Fibroblast of mammary gland (primary cell): ENCODE data around the gene ZBTB42.

Experiments used
- DNase-seq: peaks from one replicate; pipeline ENCODE4 v3.0.0-alpha.2; 2010; ENCODE audit warnings: low read depth
- H3K4me3 ChIP-seq: 2 replicates; pipeline ENCODE4 v1.5.1; 2011; ENCODE audit warnings: low read depth, mild to moderate bottlenecking, low read length, moderate library complexity; ENCODE audit not compliant: control insufficient read depth
- TF ChIP-seq, protein P1 (sequence below): conservative IDR thresholded peaks from 2 replicates; pipeline ENCODE4 v1.5.1; 2011; ENCODE audit warnings: low read depth, low read length, inconsistent platforms; ENCODE audit not compliant: control insufficient read depth, insufficient read depth

Gene ZBTB42

DNA sequence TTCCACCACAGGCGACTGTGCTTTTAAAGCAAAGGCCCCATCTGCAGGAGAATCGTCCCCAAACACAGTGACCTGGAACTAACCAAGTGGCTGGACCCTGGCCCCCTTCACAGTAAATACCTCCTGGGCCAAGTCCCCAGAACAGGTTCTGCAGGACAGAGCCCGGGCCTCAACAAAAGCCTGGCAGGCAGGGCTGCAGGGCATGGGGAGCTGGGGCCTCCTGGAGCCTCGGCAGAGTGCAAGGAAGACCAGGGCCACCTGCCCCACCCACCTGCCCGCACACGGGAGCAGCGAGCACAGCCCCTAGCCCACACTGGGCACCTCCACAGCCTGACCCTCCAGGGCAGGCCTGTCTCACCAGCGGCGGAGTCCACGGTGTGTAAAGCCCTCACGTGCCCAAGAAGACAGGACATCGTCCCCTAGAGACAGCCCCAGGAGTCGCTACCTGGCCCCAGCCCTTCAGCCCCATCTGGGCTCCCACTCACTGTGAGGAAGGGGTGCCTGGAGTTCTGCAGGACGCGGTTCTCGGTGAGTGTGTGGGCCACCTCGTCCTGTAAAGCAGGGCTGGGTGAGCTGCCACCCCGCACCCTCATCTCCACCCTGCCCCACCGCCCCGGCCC, 26.3 kb upstream of the ZBTB42 start:
- no peak for DNase-seq
- H3K4me3 ChIP-seq = no peak overlapping the region
- TF ChIP-seq, protein P1, sequence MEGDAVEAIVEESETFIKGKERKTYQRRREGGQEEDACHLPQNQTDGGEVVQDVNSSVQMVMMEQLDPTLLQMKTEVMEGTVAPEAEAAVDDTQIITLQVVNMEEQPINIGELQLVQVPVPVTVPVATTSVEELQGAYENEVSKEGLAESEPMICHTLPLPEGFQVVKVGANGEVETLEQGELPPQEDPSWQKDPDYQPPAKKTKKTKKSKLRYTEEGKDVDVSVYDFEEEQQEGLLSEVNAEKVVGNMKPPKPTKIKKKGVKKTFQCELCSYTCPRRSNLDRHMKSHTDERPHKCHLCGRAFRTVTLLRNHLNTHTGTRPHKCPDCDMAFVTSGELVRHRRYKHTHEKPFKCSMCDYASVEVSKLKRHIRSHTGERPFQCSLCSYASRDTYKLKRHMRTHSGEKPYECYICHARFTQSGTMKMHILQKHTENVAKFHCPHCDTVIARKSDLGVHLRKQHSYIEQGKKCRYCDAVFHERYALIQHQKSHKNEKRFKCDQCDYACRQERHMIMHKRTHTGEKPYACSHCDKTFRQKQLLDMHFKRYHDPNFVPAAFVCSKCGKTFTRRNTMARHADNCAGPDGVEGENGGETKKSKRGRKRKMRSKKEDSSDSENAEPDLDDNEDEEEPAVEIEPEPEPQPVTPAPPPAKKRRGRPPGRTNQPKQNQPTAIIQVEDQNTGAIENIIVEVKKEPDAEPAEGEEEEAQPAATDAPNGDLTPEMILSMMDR = no peak

DNA sequence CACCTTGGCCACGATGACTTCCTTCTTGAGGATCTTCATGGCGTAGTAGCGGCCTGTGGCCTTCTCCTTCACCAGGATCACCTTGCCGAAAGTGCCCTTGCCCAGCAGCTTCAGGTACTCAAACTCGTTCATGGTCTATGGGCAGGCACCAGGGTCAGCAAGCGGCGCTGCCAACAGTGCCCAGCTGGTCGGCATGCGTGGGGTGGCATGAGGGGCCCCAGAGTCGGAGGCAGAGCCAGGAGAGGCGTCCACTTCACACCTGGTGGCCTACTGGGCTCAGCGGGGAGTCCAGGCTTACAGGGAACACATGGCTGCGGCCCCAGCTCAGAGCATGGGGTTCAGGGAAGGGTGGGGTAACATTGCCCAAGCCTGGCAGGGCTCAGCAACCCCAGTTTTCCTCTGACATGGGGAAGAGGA, 25.8 kb upstream of the ZBTB42 start:
- DNase-seq = no peak
- TF ChIP-seq, protein P1 = no peak
- H3K4me3 ChIP-seq = no peak overlapping the region

DNA sequence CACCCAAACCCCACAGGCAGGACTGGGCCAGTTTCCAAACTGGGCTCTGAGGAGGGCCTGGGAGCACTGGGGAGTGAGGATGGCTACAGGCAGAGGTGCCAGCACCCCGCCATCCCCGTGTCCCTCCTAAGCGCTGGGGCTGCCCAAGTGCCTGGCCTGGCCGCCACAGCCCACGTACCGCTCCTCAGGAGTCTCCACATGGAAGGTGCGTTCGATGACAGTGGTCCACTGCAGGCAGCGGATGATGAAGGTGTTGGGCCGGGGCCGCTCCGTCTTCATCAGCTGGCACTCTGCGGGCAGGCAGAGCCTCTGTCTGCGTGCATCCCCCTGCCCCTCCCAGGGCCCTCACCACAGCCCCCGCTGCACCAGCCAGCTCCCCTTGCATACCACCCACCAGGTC, 24.4 kb upstream of the ZBTB42 start:
- no peak for DNase-seq
- no peak overlapping the region for H3K4me3 ChIP-seq
- TF ChIP-seq, protein P1 = no peak

DNA sequence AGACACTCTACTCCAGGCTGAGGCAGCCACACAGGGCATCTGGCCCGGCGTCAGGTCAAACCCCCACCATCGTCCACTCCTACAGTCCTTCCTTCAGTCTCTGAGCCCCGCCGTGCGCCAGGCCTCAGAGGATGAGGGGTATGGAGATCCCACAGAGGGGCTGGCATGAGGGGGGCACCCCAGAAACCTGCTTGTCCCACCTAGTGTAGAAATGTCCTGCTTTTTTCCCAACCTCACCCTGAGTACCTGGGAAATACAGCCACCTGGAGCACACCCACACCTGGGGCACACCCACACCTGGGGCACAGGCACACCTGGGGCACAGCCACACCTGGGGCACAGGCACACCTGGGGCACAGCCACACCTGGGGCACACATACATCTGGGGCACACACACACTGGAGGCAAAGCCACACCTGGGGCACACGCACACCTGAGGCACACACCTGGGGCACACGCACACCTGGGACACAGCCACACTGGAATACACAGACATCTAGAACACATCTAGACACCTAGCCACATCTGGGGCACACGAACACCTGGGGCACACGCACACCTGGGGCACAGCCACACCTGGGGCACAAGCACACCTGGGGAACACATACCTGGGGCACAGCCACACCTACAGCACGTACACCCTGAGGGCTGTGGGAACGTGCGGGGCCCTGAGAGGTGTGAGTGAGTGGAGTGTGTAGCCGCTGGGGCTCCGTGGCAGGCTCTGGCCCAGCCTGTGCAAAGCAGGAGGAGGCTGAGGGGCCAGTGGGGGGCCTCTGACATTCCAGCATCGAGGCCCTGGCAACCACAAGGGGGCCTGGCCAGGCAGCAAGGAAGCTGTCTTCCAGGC, 23.7 kb upstream of the ZBTB42 start:
- no peak overlapping the region for H3K4me3 ChIP-seq
- TF ChIP-seq, protein P1 = no peak
- no peak for DNase-seq

DNA sequence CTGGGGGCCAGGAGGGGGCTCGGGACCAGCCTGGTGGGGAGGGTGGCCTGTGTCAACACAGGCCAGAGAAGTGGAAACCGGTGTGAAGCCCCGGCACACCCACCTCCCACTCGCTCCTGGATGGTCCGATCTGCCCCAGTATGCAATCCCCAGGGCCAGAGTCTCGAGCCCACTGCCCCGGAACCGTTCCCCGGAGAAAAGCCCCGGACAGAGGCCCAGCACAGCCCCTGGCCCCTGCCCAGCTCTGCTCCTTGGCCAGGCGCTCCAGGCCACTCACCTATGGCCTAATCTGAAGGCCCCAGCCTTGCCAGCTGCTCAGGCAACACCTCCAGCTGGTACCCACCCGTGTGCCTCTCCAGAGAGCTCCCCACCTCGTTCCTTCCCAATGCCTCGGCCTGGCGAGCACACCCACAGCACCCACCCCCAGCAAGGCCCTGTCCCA, 23.1 kb upstream of the ZBTB42 start:
- no peak for DNase-seq
- TF ChIP-seq, protein P1 = no peak
- no peak overlapping the region for H3K4me3 ChIP-seq

DNA sequence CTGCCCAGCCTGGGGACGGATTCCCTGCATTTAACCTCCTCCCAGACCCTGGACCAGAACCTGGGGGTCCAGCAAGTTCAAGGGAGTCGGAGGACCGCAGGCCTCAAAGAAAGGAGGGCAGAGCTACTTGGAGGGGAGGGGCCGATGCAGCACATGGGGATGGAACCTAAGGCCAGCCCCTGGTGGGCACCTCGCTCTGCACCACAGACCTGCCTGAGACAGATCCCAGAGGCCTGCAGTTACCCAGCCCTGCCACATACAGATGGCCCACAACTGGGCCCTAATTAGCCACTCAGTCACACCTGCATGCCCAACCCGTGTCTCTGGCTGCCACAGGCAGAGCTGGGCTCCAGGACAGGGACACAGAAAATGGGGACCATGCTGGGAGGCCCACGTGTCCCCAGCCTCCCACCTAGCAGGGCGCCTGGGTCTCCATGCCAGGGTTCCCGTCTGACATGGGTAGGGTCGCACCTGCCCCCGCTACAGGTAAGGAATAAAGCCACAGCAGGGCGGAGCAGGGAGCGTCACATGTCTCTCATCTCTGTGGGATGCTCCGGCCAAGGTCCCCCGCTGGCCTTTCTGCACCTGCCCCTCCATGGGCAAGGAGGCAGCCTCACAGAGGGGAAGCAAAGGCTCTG, 22.1 kb upstream of the ZBTB42 start:
- TF ChIP-seq, protein P1 = no peak
- no peak for DNase-seq
- H3K4me3 ChIP-seq = no peak overlapping the region
